NCI-H2081 treated with DMSO at 0.1 percent for 48 hours (cell line): ENCODE measurements around the gene MB.
"Not testable (repeated sequence)": the region's sequence is repeated elsewhere in the genome, so short reads cannot be mapped to it uniquely, and the experiment has no call there.

Experiments used
- DNase-seq: peaks from one replicate; lab custom pipeline; 2025; lab: John Stamatoyannopoulos, UW

MB gene

DNA sequence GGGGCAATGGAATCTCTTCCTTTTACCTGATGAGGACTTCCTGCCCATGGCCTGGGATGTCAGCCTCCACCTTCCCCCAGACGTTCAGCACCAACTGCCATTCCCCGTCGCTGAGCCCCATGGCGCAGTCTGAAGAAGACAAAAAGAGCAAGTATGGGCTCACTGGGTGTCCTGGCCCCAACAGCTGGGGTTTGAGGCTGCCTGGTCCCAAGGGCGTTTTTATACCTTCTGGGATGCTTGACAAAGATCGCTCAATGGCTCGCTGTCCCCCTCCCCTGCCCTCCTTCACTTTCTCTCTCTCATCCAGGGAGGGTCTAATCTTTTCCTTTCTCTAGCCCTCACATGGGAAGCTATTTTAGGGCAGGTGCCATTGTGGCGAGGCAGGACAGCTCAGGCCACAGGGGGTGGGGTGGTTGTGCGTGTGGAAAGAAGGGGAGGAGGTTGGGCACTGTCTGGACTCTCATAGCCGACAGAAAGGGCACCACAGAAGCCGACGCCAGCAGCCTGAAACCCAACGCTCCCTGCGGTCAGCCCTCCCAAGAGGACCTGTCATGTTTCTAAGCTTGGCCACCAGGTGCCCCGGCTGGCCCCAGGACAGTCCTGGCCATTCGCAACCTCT is at the start of gene MB:
TSS of gene MB (minus strand) at position 193 of the 619 bp plus-strand sequence. CDS start at position 121, 72 bp downstream.
- no peak for DNase-seq

DNA sequence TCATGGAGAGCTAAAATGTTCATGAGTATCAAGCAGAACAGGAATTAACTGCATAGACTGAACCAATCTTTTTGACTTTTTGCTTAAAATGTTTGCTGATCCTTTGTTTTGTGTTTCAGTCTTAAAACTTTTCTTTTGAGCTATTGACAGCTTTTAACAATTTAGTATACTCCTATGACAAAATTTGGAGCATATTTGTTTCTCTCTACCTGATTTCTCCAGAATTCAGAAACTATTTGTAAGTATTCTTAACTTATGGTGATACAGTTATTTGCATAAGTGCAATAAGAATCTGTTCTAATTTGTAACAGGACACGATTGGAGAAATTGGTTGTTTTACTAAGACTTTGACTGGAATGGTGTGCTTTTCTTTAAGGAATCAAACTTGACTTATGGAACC is 49.6 kb upstream of the MB start:
- DNase-seq, result not testable (repeated sequence)

DNA sequence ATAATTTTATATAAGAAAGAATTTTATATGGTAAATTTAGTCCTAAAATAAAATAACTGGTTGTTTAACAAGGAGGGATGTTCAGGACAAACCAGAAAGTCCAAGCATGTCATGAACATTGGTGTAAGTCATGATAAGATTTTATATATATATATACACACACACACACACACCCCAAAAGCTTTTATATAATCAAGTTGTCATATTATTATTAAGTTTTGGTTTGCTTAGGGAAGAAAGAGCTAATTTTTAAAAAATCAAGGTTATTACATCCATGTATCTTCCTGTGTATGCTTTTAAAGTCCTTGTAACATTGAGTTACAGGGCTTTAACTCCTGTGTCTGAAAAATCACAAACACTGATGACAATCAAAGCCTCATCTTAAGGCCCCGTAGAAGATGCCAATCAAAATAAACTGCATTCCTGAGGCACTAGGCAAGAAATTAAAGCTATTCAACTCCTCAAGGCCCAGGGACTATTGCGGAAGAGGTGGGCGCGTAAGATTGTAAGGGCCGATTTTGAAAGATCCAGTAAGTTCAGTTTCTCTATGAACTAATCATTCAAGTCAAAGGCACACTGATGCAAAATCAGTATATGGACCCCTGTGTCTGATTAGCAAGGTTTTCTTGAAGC is 47.9 kb upstream of the MB start:
- no peak for DNase-seq

DNA sequence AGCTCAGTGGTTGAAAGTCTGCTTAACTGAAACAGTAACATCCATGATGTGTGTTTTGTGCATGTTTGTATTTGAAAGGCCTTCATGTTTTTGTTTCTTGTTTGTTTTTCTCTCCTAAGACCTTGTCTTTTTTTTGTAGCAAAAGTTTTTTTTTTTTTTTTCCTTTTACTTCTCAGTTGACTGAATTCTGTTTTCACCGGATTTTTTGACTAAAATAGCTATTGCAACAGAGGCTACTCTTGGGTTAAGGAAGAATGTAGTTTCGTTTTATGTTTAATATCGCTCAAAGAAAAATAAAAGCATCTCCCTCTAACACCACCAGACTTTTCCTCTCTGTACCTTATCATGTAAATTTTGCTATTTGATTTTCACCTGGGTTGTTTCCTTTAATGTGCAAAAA is 46.2 kb upstream of the MB start:
- no peak for DNase-seq

DNA sequence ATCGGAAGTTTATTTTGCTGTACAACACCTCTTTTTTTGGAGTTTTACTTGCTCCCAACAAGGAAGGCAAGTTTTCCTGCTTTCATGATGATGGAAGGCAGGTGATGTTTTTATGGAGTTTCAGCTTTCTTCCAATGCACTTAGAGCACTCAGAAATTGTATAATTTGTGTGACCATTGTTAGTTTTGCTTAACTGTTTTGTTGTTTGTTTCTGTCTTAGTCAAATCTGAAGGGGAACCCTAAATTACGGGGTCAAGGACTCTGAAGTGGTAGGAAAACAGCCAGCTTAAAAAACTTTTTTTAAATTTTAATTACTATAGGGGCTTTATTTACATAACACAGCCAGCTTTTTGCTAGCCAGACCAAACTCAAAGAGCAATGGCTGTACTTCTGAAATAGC is 45.8 kb upstream of the MB start:
- DNase-seq, result no peak

DNA sequence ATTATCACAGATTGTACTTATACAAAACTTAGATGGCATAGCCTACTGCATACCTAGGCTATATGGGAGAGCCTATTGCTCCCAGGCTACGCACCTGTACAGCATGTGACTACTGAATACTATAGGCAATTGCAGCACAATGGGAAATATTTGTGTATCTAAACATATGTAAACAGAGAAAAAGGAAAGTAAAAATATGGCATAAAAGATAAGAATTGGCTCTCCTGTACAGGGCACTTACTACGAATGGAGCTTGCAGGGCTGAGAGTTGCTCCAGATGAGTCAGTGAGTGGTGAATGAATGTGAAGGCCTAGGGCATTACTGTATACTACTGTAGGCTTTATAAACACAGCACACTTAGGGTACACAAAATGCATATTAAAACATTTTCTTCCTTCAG is 44.3 kb upstream of the MB start:
- no peak for DNase-seq

DNA sequence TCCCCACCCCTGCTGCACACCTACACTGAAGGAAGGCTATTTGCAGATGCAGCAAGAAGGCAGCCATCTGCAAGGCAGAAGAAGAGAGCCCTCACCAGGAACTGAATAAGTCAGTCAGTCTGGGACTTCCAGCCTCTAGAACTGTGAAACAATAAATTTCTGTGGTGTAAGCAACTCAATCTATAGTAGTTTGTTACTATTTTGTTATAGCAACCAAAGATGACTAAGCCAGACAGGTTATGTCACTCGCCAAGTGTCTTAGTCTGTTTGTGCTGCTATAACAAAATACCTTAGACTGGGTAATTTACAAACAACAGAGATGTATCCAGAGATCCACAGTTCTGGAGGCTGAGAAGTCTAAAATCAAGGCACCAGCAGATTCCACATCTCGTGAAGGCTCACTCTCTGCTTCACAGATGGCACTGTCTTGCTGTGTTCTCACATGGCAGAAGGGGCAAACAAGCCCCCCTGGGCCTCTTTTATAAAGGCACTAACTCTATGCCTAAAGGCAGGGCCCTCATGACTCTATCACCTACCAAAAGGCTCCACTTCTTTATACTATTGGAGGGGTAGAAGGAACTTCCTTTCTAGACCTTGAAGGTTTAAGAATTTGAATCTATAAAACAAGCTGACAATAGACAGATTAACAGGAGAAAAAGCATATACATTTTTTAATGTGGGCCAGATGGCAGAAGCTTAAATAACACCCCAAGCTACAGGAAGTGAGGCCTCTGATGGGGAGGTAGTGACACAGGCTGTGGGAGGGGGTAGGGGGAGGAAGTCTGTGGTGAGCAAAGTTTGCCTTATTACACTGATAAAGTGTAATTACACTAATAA is 43.4 kb upstream of the MB start:
- DNase-seq, result no peak

DNA sequence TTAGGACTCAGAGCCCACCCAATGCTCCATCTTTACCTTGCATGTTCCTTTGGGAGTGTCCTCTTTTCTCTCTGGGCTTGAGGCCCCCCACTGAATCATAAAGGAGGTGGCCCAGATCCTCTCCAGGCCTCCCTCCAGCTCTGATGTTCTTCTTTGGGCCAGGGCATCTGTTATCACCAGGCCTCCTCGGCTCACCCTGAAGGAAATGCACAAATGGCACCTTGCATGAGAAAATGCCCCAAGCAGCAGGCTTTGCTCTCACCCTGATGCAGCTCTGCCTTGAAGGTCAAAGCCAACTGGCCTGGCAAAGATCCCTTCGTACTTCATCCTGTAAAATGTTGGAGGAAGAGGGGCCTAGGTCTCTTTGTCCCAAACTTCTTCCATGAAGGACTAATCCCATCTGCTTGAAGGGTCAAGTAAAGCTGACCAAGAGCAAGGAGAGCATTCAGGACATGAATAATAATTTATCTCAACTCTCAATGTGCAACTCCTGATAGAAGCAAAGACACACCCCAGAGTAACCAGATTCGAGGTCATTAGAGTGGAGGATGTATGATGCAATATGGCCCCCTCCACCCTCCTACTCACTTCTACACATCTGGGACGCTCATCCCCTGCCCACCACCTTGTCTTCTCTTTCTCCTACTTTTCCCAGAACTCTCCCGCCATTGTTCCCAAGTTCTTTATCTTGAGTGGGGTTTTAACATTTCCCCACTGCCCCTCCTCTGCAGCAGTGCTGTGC is 40.6 kb upstream of the MB start:
- no peak for DNase-seq

DNA sequence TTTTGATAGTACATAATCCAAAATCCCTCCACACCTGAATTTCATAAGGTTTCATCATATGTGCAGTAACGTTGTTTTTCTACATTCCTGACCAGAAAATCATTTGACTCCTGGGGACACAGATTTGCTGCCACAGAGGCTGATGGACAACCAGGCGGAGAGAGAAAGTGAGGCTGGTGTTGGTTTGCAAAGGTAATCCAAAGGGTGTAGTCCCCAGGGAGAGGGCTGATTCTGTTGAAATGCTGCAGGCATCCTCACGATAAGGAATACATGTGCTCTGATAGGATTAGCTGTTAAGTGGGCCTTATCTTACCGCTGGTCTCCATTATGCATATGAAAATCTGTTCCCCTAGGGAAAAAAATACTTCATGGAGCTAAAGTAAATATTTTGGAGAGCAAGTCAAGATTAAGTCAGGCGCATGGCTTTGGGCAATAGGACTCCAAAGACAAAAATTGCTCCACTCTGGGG is 39.2 kb upstream of the MB start:
- no peak for DNase-seq

DNA sequence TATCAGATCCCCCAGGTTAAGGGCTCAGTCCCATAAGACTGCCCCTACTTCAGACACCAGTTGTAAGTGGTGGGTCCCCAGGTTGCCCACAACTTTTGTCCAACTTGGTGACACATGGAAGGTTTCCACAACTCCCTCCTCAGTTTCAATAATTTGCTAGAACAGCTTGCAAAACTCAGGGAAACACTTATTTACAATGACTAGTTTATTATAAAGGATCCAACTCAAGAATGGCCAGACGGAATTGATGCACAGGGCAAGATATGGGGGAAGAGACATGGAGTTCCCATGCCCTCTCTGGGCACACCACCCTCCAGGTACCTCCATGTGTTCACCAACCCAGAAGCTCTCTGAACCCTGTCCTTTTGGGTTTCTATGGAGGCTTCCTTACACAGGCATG is 36.7 kb upstream of the MB start:
- DNase-seq, result no peak

DNA sequence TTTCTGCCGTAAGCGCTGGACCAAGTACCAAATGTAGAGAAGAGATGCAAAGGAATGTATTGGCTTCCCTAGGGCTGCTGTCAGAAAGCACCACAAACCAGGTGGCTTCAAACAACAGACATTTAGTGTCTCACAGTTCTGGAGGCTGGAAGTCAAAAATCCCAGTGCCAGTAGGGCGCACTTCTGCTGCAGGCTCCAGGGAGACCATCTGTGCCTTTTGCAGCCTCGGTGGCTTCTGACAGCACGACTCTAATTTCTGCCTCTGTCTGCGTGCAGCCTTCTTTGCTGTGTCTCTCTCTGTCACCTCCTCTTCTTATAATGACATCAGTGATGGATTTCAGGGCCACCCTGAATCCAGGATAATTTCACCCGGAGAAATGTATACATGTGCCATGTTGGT is 34.0 kb upstream of the MB start:
- DNase-seq, result no peak

DNA sequence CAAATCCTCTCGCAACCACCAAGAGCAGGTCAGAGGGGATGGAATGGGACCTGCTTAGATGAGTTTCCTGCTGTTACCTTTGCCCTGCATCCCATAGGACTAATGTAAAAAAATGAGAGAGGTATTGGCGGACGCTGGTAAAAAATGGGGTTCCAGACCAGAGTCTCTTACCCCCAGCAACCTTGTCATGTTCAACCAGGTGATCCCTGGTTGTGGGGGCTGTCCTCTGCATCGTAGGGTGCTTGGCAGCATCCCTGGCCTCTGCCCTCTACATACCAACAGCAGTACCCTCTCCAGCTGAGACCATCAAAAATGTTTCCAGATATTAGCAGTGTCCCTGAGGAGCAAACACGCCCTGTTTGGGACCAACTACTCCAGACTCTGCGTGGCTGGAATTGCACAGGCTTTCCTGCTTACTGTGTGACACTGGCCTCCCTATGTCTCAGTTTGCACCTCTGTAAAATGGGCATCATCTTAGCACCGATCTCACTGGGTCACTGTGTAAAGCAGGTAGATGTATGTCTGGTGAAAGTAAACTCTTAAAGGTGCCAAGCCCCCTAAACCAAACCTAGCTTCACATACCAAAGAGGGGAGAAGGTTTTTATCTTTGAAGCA is 32.6 kb upstream of the MB start:
- DNase-seq, result no peak

DNA sequence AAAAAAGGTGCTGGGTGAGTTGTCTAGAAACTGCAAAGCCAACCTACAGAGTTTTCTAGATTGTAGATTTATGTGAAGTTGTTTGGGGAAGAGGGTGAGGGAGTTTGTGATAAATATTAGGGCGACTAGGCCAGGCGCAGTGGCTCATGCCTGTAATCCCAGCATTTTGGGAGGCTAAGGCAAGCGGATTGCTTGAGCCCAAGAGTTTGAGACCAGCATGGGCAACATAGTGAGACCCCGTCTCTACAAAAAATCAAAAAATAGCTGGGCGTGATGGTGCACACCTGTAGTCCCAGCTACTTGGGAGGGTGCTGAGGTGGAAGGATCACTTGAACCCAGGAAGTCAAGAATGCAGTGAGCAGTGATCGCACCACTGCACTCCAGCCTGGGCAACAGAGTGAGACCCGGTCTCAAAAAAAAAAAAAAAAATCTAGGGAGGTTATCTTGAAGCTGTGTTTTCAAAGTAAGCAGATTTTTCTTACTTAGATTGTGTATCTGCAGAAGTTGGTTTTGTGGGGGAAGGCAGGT is 32.0 kb upstream of the MB start:
- no peak for DNase-seq

DNA sequence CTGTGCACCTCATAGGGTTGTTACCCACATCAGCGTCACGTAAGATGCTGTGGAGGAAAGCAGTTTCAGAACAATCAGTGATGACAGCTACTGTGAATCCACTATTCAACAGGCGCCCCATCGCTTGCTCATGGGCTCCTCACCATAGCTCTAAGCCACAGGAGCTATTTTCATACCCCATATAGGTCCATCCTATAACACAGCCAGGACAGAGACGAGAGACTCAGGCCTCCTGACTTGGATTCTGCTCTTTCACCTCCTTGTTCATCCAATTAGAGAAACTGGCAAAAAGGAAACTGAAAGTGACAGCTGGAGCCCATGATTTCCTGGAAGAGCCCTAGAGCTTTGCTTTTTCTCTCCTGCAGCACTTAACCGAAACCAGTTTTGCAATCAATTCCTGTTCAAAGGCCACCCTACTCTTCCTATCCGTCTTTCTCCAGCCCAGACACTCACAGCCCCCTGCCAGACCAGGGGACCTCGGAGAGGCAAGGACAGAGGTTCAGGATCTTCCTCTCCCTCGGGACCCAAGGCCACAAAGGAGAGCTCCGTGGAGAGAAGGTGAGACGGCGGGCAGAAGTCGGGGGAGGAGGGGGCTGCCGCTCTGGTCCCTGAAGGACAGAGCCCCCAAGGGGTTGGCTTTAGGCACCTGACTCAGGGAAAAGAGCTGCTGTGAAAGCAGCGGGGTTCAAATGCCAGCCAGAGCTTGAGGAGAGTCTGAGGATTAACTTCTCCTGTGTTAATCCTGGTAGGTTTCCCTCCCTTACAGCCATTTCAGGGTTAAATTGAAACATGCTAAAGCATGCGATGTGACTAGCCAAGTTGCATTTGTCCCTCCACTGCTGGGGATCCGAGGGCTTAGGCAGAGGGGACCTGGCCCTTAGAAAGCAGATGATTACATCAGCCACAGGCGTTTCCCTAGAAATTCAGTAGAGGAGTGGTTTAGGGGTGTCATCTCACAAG is 31.2 kb upstream of the MB start, which contains the start of gene APOL6:
TSS of gene APOL6 (plus strand) at position 381 of the 960 bp plus-strand sequence. CDS start 7,980 bp downstream, outside the sequence.
- no peak for DNase-seq

DNA sequence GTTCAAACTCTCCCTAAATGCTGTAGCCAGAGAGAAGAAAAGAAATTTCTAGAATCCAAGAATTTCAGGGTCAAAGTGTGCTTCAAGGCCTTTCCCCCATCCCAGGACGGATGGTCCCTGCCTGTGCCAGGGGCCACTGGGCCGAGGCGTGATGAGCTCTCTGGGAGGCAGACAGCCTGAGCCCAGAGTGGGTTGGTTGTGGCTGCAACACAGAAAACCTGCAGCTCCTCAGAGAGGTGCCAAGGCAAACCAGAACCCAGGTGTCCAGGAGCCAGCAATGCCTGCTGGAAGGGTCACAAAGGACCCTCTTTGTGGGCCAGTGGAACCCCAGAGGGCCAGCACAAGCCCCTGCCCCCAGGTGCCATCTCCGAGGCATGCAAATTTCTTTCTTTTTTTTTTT is 28.5 kb upstream of the MB start:
- no peak for DNase-seq

DNA sequence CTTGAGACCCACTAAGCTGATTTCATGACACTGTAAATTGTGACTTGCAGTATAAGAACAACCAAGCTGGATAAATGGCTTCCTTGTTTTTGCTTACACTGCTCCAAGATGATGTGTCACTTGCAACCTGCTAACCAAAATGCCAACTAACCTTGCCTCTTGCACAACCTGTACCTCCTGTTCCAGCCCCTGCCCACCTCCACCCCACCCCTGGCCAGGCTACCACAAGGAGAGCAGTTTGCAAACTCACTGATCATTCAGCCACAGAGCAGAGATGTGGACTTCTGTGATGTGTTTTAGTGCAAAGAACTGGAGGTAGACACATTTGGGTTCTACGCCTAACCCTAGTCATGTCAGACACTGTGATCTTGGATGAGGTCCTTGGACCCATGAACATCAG is 26.9 kb upstream of the MB start:
- no peak for DNase-seq

DNA sequence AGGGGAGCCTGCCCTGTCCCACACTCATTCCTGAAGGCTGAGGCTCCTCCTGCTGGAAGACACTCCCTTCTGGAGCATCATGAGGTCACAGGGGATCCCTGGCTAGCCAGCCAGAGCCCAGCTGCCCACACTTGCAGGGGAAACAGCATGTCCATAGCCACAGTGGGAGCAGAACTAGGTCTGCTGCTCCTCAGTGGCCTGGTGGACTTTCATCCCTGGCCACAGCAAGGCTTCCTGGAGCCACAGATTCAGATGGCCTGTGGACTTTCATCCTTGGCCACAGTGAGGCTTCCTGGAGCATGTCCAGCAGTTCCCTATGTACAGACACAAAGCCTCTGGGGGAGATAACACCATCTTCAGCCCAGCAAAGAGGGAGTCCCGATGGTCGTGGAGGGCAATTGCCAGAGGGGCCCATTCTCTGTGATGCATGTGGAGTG is 25.2 kb upstream of the MB start:
- DNase-seq, result no peak

DNA sequence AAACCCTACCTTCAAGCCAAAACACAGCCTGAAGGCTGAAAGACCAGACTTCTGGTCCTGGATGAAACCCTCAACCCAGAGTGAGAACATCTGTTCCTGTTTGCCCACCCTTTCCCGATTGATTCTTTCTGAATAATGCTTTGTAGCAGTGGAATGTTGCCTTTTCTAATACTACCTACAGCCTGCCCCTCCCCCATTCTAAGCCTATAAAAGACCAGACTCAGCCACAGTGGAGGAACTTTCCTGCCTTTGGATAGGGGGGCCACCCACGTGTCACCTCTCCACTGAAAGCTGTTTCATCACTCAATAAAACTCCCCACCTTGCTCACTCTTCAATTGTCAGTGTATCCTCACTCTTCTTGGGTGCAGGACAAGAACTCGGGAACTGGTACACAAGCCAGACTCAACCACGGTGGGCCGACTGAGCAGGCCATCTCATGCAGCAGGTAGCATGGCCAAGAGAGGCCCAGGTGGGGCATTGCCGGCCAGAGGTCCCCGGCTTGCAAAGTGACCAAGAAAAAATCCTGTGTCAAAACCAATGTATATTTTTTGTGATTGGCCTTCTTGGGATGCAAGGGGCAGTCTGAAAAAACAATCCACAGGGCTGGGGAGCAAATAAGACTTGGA is 24.5 kb upstream of the MB start:
- DNase-seq, result no peak

DNA sequence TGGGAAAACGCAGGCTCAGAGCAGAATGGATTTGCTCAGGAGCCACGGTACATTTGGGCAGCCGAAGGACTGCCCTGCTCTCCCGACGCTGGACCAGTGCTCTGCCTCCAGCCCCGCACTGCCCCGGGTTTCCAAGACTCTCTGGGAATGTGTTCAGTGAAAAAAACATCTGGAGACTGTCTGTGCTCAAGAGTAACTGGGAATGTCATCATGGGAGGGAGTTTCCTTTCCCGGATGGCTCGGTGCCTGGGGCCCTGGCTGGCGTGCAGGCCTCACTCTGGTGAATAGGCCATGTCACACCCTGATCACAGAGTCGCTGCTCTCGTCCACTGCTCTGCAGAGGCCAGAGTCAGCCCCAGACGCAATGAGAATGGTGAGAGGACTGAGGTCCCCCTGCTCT is 21.3 kb upstream of the MB start:
- no peak for DNase-seq

DNA sequence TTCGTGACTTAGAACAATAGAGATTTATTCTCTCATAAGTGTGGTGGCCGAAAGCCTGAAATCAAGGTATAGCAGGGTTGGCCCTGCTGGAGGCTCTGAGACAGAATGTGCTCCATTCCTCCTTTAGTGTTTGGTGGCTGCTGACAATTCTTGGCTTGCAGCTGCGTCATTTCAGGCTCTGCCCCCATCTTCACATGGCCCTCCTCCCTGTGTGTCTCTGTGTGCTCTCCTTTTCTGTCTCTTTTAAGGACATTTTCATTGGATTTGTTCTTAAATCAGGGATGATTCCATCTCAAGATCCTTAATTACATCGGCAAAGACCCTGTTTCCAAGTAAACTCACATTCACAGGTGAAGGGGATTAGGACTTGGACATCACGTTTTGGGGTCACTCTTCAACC is 20.9 kb upstream of the MB start:
- no peak for DNase-seq
